ENCODE results near the gene CHKB.

Gene CHKB

DNA sequence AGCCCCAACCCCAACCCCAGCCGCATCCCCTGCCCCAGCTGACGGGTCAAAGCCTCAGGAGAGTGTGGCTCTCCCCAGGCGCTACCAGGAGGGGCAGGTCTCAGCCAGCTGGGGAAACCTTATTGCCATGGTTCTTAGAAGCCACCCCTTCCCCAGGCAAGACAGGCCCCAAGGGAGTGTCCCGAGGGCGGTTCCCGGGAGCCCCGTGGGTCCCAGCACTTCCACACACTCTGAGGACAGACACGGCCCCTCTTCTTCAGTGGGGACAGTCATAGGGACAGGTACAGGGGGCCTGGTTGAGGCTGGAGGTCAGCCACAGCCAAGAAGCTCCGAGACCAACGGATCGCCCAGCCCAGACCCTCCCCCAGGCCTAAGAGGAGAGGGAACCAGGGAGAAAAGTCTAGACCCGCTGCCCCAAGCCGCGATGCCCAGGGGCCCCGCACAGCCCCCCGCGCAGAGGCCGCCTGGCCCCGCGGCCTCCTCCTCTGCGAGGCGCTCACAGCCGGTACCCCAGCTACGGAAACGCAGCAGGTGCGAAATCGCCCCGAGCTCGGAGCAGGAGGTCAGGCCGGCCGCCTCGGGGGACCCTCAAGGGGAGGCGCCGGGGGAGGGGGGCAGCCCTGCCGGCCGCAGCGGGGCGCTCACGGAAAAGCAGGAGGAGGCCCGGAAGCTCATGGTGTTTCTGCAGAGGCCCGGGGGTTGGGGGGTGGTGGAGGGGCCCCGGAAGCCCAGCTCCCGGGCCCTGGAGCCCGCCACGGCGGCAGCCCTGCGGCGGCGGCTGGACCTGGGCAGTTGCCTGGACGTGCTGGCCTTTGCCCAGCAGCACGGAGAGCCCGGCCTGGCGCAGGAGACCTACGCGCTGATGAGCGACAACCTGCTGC, 34.4 kb downstream of the CHKB start:
- TF ChIP-seq SETDB1 (IDR thresholded peaks at IDR 0.05; ENCODE audit: insufficient read length, low read length): no peak
- no peak for TF ChIP-seq FEZF1 (tag by site-specific recombination; IDR thresholded peaks at IDR 0.05)
- TF ChIP-seq, protein P1, sequence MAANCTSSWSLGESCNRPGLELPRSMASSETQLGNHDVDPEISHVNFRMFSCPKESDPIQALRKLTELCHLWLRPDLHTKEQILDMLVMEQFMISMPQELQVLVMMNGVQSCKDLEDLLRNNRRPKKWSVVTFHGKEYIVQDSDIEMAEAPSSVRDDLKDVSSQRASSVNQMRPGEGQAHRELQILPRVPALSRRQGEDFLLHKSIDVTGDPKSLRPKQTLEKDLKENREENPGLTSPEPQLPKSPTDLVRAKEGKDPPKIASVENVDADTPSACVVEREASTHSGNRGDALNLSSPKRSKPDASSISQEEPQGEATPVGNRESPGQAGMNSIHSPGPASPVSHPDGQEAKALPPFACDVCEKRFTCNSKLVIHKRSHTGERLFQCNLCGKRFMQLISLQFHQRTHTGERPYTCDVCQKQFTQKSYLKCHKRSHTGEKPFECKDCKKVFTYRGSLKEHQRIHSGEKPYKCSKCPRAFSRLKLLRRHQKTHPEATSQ (tag by site-specific recombination; IDR thresholded peaks at IDR 0.05): no peak
- TF ChIP-seq KLF8 (tag by site-specific recombination; IDR thresholded peaks at IDR 0.05): no peak
- no peak for TF ChIP-seq YY1 (tag by site-specific recombination; IDR thresholded peaks at IDR 0.05)
- TF ChIP-seq ZNF792 (tag by site-specific recombination; IDR thresholded peaks at IDR 0.05): no peak
- no peak for TF ChIP-seq SCRT1 (tag by site-specific recombination; IDR thresholded peaks at IDR 0.05; ENCODE audit: borderline replicate concordance)
- no peak for TF ChIP-seq ZNF658 (tag by site-specific recombination; IDR thresholded peaks at IDR 0.05)
- no peak for TF ChIP-seq ZNF530 (tag by site-specific recombination; IDR thresholded peaks at IDR 0.05; ENCODE audit: low read depth)
- TF ChIP-seq ZNF266 (tag by site-specific recombination; IDR thresholded peaks at IDR 0.05; ENCODE audit: low read depth): no peak
- TF ChIP-seq ZNF223 (tag by site-specific recombination; IDR thresholded peaks at IDR 0.05): no peak
- no peak for TF ChIP-seq ZNF350 (tag by site-specific recombination; IDR thresholded peaks at IDR 0.05)
- no peak for TF ChIP-seq ZBTB20 (tag by site-specific recombination; IDR thresholded peaks at IDR 0.05)
- no peak for TF ChIP-seq ZBTB7A (tag by site-specific recombination; IDR thresholded peaks at IDR 0.05; ENCODE audit: low read depth)
- TF ChIP-seq ZNF362 (tag by site-specific recombination; IDR thresholded peaks at IDR 0.05): no peak
- TF ChIP-seq ZNF621 (tag by site-specific recombination; IDR thresholded peaks at IDR 0.05): no peak
- no peak for TF ChIP-seq ZNF404 (tag by site-specific recombination; IDR thresholded peaks at IDR 0.05)
- no peaks in the 10 kb centered on the region for H3K36me3 ChIP-seq (ENCODE audit: control insufficient read depth in 2 of 2, insufficient read depth in 1 of 2, low read length in 2 of 2)
- CTCF ChIA-PET: interaction anchor here (0.6 to 1.8 kb wide), 2 partner anchors 15 to 47 kb away, joined by 3 to 7 read pairs; partner anchors contain the start of gene SYCE3
- no peak overlapping the region for H3K4me3 ChIP-seq (ENCODE audit: low read depth, low read length)
- no peaks in the 10 kb centered on the region for H3K4me1 ChIP-seq (ENCODE audit: control insufficient read depth, insufficient read depth, low read length)
- POLR2A ChIA-PET: interaction anchor here (0.6 to 1.1 kb wide), 3 partner anchors 14 to 343 kb away, joined by 3 to 5 read pairs (median 5); partner anchors contain the start of gene SYCE3
- no peaks in the 10 kb centered on the region for H3K9me3 ChIP-seq (ENCODE audit: control insufficient read depth, insufficient read depth, low read depth, low read length)
- no peak overlapping the region for H3K27ac ChIP-seq (ENCODE audit: extremely low read depth, low read depth, low read length)

- CTCF ChIA-PET: interaction anchor here (1.8 kb wide), 1 partner anchor 15 kb away, joined by 7 read pairs; the partner anchor contains the start of gene SYCE3
- no peak overlapping the region for H3K4me3 ChIP-seq (ENCODE audit: low read depth, low read length)
- H3K4me1 ChIP-seq (ENCODE audit: control insufficient read depth, insufficient read depth, low read length): no peaks in the 10 kb centered on the region
- no peaks in the 10 kb centered on the region for H3K36me3 ChIP-seq (ENCODE audit: control insufficient read depth in 2 of 2, insufficient read depth in 1 of 2, low read length in 2 of 2)
- no peak overlapping the region for H3K27ac ChIP-seq (ENCODE audit: extremely low read depth, low read depth, low read length)
- no peaks in the 10 kb centered on the region for H3K9me3 ChIP-seq (ENCODE audit: control insufficient read depth, insufficient read depth, low read depth, low read length)
- POLR2A ChIA-PET: interaction anchor here (0.5 to 1.1 kb wide), 6 partner anchors 15 to 782 kb away, joined by 3 to 5 read pairs (median 4); partner anchors contain the start of genes CPT1B and SYCE3
- TF ChIP-seq ZEB2 (tag by site-specific recombination; IDR thresholded peaks at IDR 0.05) (no peak), PATZ1 (tag by site-specific recombination; IDR thresholded peaks at IDR 0.05) (no peak), ZNF555 (tag by site-specific recombination; conservative IDR thresholded peaks at IDR 0.05) (no peak)
- TF ChIP-seq, protein P2, sequence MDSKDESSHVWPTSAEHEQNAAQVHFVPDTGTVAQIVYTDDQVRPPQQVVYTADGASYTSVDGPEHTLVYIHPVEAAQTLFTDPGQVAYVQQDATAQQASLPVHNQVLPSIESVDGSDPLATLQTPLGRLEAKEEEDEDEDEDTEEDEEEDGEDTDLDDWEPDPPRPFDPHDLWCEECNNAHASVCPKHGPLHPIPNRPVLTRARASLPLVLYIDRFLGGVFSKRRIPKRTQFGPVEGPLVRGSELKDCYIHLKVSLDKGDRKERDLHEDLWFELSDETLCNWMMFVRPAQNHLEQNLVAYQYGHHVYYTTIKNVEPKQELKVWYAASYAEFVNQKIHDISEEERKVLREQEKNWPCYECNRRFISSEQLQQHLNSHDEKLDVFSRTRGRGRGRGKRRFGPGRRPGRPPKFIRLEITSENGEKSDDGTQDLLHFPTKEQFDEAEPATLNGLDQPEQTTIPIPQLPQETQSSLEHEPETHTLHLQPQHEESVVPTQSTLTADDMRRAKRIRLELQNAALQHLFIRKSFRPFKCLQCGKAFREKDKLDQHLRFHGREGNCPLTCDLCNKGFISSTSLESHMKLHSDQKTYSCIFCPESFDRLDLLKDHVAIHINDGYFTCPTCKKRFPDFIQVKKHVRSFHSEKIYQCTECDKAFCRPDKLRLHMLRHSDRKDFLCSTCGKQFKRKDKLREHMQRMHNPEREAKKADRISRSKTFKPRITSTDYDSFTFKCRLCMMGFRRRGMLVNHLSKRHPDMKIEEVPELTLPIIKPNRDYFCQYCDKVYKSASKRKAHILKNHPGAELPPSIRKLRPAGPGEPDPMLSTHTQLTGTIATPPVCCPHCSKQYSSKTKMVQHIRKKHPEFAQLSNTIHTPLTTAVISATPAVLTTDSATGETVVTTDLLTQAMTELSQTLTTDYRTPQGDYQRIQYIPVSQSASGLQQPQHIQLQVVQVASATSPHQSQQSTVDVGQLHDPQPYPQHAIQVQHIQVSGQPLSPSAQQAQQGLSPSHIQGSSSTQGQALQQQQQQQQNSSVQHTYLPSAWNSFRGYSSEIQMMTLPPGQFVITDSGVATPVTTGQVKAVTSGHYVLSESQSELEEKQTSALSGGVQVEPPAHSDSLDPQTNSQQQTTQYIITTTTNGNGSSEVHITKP (tag by site-specific recombination; IDR thresholded peaks at IDR 0.05): no peak
These were observed 35.2 kb downstream of the CHKB start for GRCh38 chr22:50547263-50547985.
